Lower lobe of right lung (tissue), 2 donors: Measurements from ENCODE around the gene RIT2. TPM values are rescaled to one million over a fixed set of nuclear protein-coding genes. Genes with fewer than 3 reads are reported as not detected.

Experiments used
- ATAC-seq, 2 donors: fragments of 200-7000 bp; cut with Tn5 transposase; one replicate each; pipeline ENCODE4 v1.9.1; 2020 to 2022; ENCODE audit warnings: mild to moderate bottlenecking in 2 of 2, moderate library complexity in 2 of 2
- DNase-seq: peaks from one replicate; pipeline ENCODE4 v3.0.0-alpha.2; 2020
- H3K27ac ChIP-seq: fragments of 200-600 bp; one replicate; pipeline ENCODE4 v1.8.0; 2022
- H3K27me3 ChIP-seq: fragments of 200-600 bp; one replicate; pipeline ENCODE4 v1.8.0; 2022; ENCODE audit warnings: low read depth
- H3K36me3 ChIP-seq: fragments of 200-600 bp; one replicate; pipeline ENCODE4 v1.8.0; 2022; ENCODE audit warnings: mild to moderate bottlenecking
- H3K4me1 ChIP-seq: fragments of 200-600 bp; one replicate; pipeline ENCODE4 v1.8.0; 2022
- H3K4me3 ChIP-seq: fragments of 200-600 bp; one replicate; pipeline ENCODE4 v1.8.0; 2022; ENCODE audit warnings: mild to moderate bottlenecking
- H3K9me3 ChIP-seq: fragments of 200-600 bp; one replicate; pipeline ENCODE4 v1.8.0; 2022
- CTCF ChIP-seq: fragments of 200-600 bp; IDR thresholded peaks from one replicate; pipeline ENCODE4 v1.8.0; 2022; ENCODE audit warnings: antibody characterized with exemption, mild to moderate bottlenecking
- intact Hi-C: fragments of 100-400 bp; cut with DNase I; formaldehyde crosslinking; loops from one replicate; pipeline ENCODE4 v1.11.0; 2022
- total RNA-seq: library from RNA; stranded (reverse); fragmentation: NEBNext Ultra II Directional; extraction: Animal tissue kit (Norgen Biotek cat#: 25700); gene quantifications from one replicate; pipeline ENCODE4 v1.2.1, GENCODE V29; 2021
- donor health status: DM: no; HTN: yes; CAD: no; lungs with severe emphysema.

The RIT2 gene
- total RNA-seq, 1 donor from 2014 or later: not detected

GRCh38 chr18:42860011-42860410 is 255.5 kb downstream of the RIT2 start:
- H3K4me1 ChIP-seq: no peaks in the 10 kb centered on the region
- H3K4me3 ChIP-seq: no peak overlapping the region
- intact Hi-C loops: no loop called here
- H3K27ac ChIP-seq: no peak overlapping the region
- TF ChIP-seq CTCF: no peak
- no peaks in the 10 kb centered on the region for H3K36me3 ChIP-seq
- no peak for DNase-seq
- ATAC-seq: no peak
- H3K9me3 ChIP-seq: no peaks in the 10 kb centered on the region
- H3K27me3 ChIP-seq: no peaks in the 10 kb centered on the region

- Histone ChIP-seq H3K4me1 (no peaks in the 10 kb centered on the region), H3K36me3 (no peaks in the 10 kb centered on the region), H3K4me3 (no peak overlapping the region), H3K27ac (no peak overlapping the region), H3K27me3 (no peaks in the 10 kb centered on the region), H3K9me3 (no peaks in the 10 kb centered on the region)
- no peak for DNase-seq
- intact Hi-C loops: no loop called here
- no peak for TF ChIP-seq CTCF
- ATAC-seq: no peak
Measured at GRCh38 chr18:42854558-42854957, 260.9 kb downstream of the RIT2 start.

GRCh38 chr18:42850174-42851083 is 265.1 kb downstream of the RIT2 start:
- Histone ChIP-seq H3K4me1 (no peaks in the 10 kb centered on the region), H3K9me3 (no peaks in the 10 kb centered on the region), H3K27me3 (no peaks in the 10 kb centered on the region), H3K4me3 (no peak overlapping the region), H3K36me3 (no peaks in the 10 kb centered on the region), H3K27ac (no peak overlapping the region)
- ATAC-seq (no peak), DNase-seq (no peak)
- TF ChIP-seq CTCF: no peak
- intact Hi-C loops: no loop called here

GRCh38 chr18:42839408-42839807 is 276.1 kb downstream of the RIT2 start:
- Histone ChIP-seq H3K27ac (no peak overlapping the region), H3K4me1 (no peaks in the 10 kb centered on the region), H3K27me3 (no peaks in the 10 kb centered on the region), H3K4me3 (no peak overlapping the region), H3K36me3 (no peaks in the 10 kb centered on the region), H3K9me3 (no peaks in the 10 kb centered on the region)
- no peak for DNase-seq
- TF ChIP-seq CTCF: no peak
- intact Hi-C loops: no loop called here
- no peak for ATAC-seq

GRCh38 chr18:42838546-42839145 is 276.8 kb downstream of the RIT2 start:
- no peak for DNase-seq
- Histone ChIP-seq H3K4me3 (no peak overlapping the region), H3K9me3 (no peaks in the 10 kb centered on the region), H3K27me3 (no peaks in the 10 kb centered on the region), H3K4me1 (no peaks in the 10 kb centered on the region), H3K36me3 (no peaks in the 10 kb centered on the region), H3K27ac (no peak overlapping the region)
- intact Hi-C loops: no loop called here
- no peak for TF ChIP-seq CTCF
- no peak for ATAC-seq
